B cell (primary cell): ENCODE results near the gene COMMD4. TPM values are rescaled to one million over a fixed set of nuclear protein-coding genes. Genes with fewer than 3 reads are reported as not detected.

Experiments
- ATAC-seq: fragments of 200-7000 bp; cut with Tn5 transposase; one replicate; pipeline ENCODE4 v1.10.0; 2021; ENCODE audit warnings: low read depth, mild to moderate bottlenecking, moderate number of reproducible peaks, moderate library complexity
- CTCF ChIA-PET: fragments of 350-600 bp; sonication (Branson Sonifier 250); formaldehyde crosslinking; loops from one replicate; lab custom pipeline; 2021; ENCODE audit warnings: antibody characterized with exemption, inconsistent platforms; lab: Charles Lee
- POLR2A ChIA-PET: fragments of 350-600 bp; sonication (Branson Sonifier 250); formaldehyde crosslinking; loops from one replicate; lab custom pipeline; 2021; ENCODE audit warnings: antibody characterized with exemption; lab: Charles Lee
- DNase-seq: peaks from one replicate; pipeline ENCODE4 v3.0.0; 2013
- H2AFZ ChIP-seq: 2 replicates; pipeline ENCODE4 v1.6.1; 2012; ENCODE audit warnings: mild to moderate bottlenecking, low read depth, low read length; ENCODE audit not compliant: insufficient read depth, poor library complexity, severe bottlenecking
- H3K27ac ChIP-seq, 2 donors: 1 replicate in 1 of 2; 2 replicates in 1 of 2; pipeline ENCODE4 v1.5.1; 2012 to 2013; ENCODE audit warnings: low read length in 2 of 2, mild to moderate bottlenecking in 2 of 2, moderate library complexity in 1 of 2
- H3K27me3 ChIP-seq, 4 experiments: fragments of 200-600 bp in 1 of 4; sonication (generic) in 1 of 4; replicated peaks in 1 of 4; 1 replicate in 2 of 4; 2 replicates in 2 of 4; pipeline versions ENCODE4 v1.6.1 to v1.7.0; 2013 to 2016; ENCODE audit warnings: low read length in 3 of 4, mild to moderate bottlenecking in 2 of 4, mixed read lengths in 1 of 4, moderate library complexity in 1 of 4; ENCODE audit not compliant: insufficient read depth in 4 of 4, control insufficient read depth in 3 of 4; ENCODE audit errors: control extremely low read depth in 1 of 4
- H3K36me3 ChIP-seq, 2 experiments: replicated peaks in 1 of 2; 1 replicate in 1 of 2; 2 replicates in 1 of 2; pipeline versions ENCODE4 v1.6.1 to v1.7.1; 2013; ENCODE audit warnings: low read length in 1 of 2; ENCODE audit not compliant: insufficient read depth in 2 of 2, control insufficient read depth in 1 of 2; ENCODE audit errors: control extremely low read depth in 1 of 2, extremely low read depth in 1 of 2
- H3K4me1 ChIP-seq, 2 donors: fragments of 200-600 bp in 1 of 2; sonication (generic) in 1 of 2; 1 replicate in 1 of 2; 2 replicates in 1 of 2; pipeline versions ENCODE4 v1.5.1 to v1.6.1; 2013 to 2017; ENCODE audit warnings: low read length in 2 of 2; ENCODE audit not compliant: control insufficient read depth in 2 of 2, insufficient read depth in 2 of 2
- H3K4me2 ChIP-seq: replicated peaks from 2 replicates; pipeline ENCODE3; 2012; ENCODE audit warnings: mild to moderate bottlenecking, low read depth, low read length; ENCODE audit not compliant: poor library complexity, severe bottlenecking
- H3K4me3 ChIP-seq, 5 experiments: fragments of 200-600 bp in 1 of 5; sonication (generic) in 1 of 5; 1 replicate in 3 of 5; 2 replicates in 2 of 5; pipeline versions ENCODE4 v1.5.1 to v1.7.0; 2011 to 2016; ENCODE audit warnings: low read length in 4 of 5, mild to moderate bottlenecking in 4 of 5, low read depth in 2 of 5, control low read depth in 1 of 5, moderate library complexity in 1 of 5; ENCODE audit not compliant: insufficient read depth in 1 of 5; ENCODE audit errors: control extremely low read depth in 1 of 5, extremely low read depth in 1 of 5
- H3K79me2 ChIP-seq: fragments of 200-600 bp; sonication (generic); one replicate; pipeline ENCODE4 v1.6.0; 2016; ENCODE audit warnings: low read length; ENCODE audit not compliant: control insufficient read depth, insufficient read depth
- H3K9ac ChIP-seq: fragments of 200-600 bp; sonication (generic); 2 replicates; pipeline ENCODE4 v1.6.1; 2017; ENCODE audit warnings: mild to moderate bottlenecking, low read length, moderate library complexity
- H3K9me3 ChIP-seq, 3 donors: one replicate each; pipeline versions ENCODE4 v1.6.1 to v1.7.1; 2013; ENCODE audit warnings: low read length in 2 of 3; ENCODE audit not compliant: control insufficient read depth in 2 of 3, insufficient read depth in 1 of 3; ENCODE audit errors: control extremely low read depth in 1 of 3
- H4K20me1 ChIP-seq: 2 replicates; pipeline ENCODE4 v1.6.0; 2012; ENCODE audit warnings: mild to moderate bottlenecking, low read length; ENCODE audit not compliant: insufficient read depth, control insufficient read depth, poor library complexity, severe bottlenecking
- H3K27ac Mint-ChIP-seq: one replicate; pipeline ENCODE4 v1.8.0; 2021; ENCODE audit warnings: mixed read lengths
- H3K27me3 Mint-ChIP-seq: one replicate; pipeline ENCODE4 v1.8.0; 2021; ENCODE audit warnings: mixed read lengths
- H3K4me1 Mint-ChIP-seq: one replicate; pipeline ENCODE4 v1.8.0; 2021; ENCODE audit warnings: mixed read lengths
- H3K4me3 Mint-ChIP-seq: one replicate; pipeline ENCODE4 v1.8.0; 2021; ENCODE audit warnings: mixed read lengths
- H3K9me3 Mint-ChIP-seq: one replicate; pipeline ENCODE4 v1.8.0; 2022; ENCODE audit warnings: mixed read lengths; ENCODE audit not compliant: insufficient read depth
- CTCF ChIP-seq: fragments of 200-600 bp; IDR thresholded peaks from one replicate; pipeline ENCODE4 v1.8.0; 2022; ENCODE audit warnings: antibody characterized with exemption, mild to moderate bottlenecking
- EZH2 ChIP-seq: IDR thresholded peaks from 2 replicates; pipeline ENCODE4 v1.6.1; 2012; ENCODE audit warnings: borderline replicate concordance, low read depth, mild to moderate bottlenecking, moderate library complexity, low read length; ENCODE audit not compliant: insufficient read depth, poor library complexity, severe bottlenecking
- WGBS: methylation state at CpG from one replicate; pipeline ENCODE4 v1.1.5; 2013; ENCODE audit warnings: missing lambda C conversion rate; ENCODE audit not compliant: insufficient coverage; 5-methylcytosine and 5-hydroxymethylcytosine counted together
- intact Hi-C: fragments of 100-400 bp; cut with micrococcal nuclease; formaldehyde crosslinking; loops from one replicate; pipeline ENCODE4 v1.10.0; 2022
- polyA plus RNA-seq: library from polyadenylated mRNA; depleted of rRNA; stranded (reverse); fragments of >200 nt; gene quantifications from 2 replicates; pipeline ENCODE4 v1.2.3, GENCODE V29; 2012
- total RNA-seq, 2 donors: library from RNA; stranded (reverse); fragments of 120-200 nt in 1 of 2; gene quantifications; 1 replicate in 1 of 2; 2 replicates in 1 of 2; pipeline versions ENCODE4 v1.2.3 to v1.2.4, GENCODE V29; 2013 to 2022

The COMMD4 gene
- total and polyA plus RNA-seq, 2 donors (not counting 1 experiment from before 2014, with no cell fraction given) = 57.9 to 63.5 TPM

- H4K20me1 ChIP-seq = no peaks in the 10 kb centered on the region
- no peaks in the 10 kb centered on the region for H3K27me3 ChIP-seq
- TF ChIP-seq CTCF = no peak
- TF ChIP-seq EZH2 = no peak
- peak overlapping the region; percentile 92 to 94 for H3K27ac ChIP-seq
- H3K4me2 ChIP-seq = peak overlapping the region; percentile 95
- H3K27ac Mint-ChIP-seq = peak overlapping the region; percentile 94
- intact Hi-C loops = loop anchor here (1.0 kb wide), 1 partner anchor 145 kb away; no protein-coding TSS in a partner anchor
- DNase-seq (peak; percentile 97), ATAC-seq (peak; percentile 80)
- H3K9me3 ChIP-seq = peaks cover 0 to 55% (median 27%) of the 10 kb centered on the region in 3 donors
- peak overlapping the region; percentile 3 to 82 (median 70) for H3K4me3 ChIP-seq
- H3K36me3 ChIP-seq = peaks cover 0 to 8% of the 10 kb centered on the region in 2 experiments
- H3K4me1 ChIP-seq = peaks cover 31 to 47% of the 10 kb centered on the region in 2 donors
- H3K9me3 Mint-ChIP-seq = peaks cover 8% of the 10 kb centered on the region
- peak overlapping the region; percentile 79 for H3K9ac ChIP-seq
- H3K27me3 Mint-ChIP-seq = no peaks in the 10 kb centered on the region
- peak overlapping the region; percentile 23 for H2AFZ ChIP-seq
- peak overlapping the region; percentile 80 for H3K4me3 Mint-ChIP-seq
- no peaks in the 10 kb centered on the region for H3K79me2 ChIP-seq
- ChIA-PET POLR2A (interaction anchor here (0.8 to 3.3 kb wide), 7 partner anchors 8 to 391 kb away, joined by 3 to 25 read pairs (median 4); partner anchors contain the start of genes COMMD4, MAN2C1, SIN3A and SNUPN), CTCF (interaction anchor here (2.0 to 7.0 kb wide), 2 partner anchors 20 to 107 kb away, joined by 6 to 52 read pairs; partner anchors contain the start of gene MAN2C1)
- peaks cover 45% of the 10 kb centered on the region for H3K4me1 Mint-ChIP-seq
- under 1% methylated on average over 60 of the region's 65 CpGs for WGBS
These were observed 11.6 kb downstream of the COMMD4 start for GRCh38 chr15:75347222-75348033.
